Effector memory CD4-positive, alpha-beta T cell (primary cell): ENCODE results near the gene CHRNA10.
"Not testable (repeated sequence)": the region's sequence is repeated elsewhere in the genome, so short reads cannot be mapped to it uniquely, and the experiment has no call there.

Experiments
- DNase-seq, 3 donors: peaks; one replicate each; pipeline ENCODE4 v3.0.0-alpha.2; 2020
- H3K27ac ChIP-seq: 2 replicates; pipeline ENCODE4 v1.7.0; 2013; ENCODE audit warnings: mild to moderate bottlenecking, low read length, moderate library complexity; ENCODE audit not compliant: insufficient read depth, poor library complexity, severe bottlenecking
- H3K27me3 ChIP-seq: replicated peaks from 2 replicates; pipeline ENCODE4 v1.7.0; 2013; ENCODE audit warnings: mild to moderate bottlenecking, low read length; ENCODE audit not compliant: insufficient read depth, control insufficient read depth, poor library complexity, severe bottlenecking
- H3K36me3 ChIP-seq: 2 replicates; pipeline ENCODE4 v1.7.0; 2013; ENCODE audit warnings: mild to moderate bottlenecking, low read length, moderate library complexity; ENCODE audit not compliant: control insufficient read depth, insufficient read depth
- H3K4me1 ChIP-seq: 2 replicates; pipeline ENCODE4 v1.7.0; 2013; ENCODE audit warnings: low read length, mild to moderate bottlenecking; ENCODE audit not compliant: control insufficient read depth, insufficient read depth, poor library complexity, severe bottlenecking
- H3K4me3 ChIP-seq: 2 replicates; pipeline ENCODE4 v1.7.0; 2013; ENCODE audit warnings: low read length, low read depth, mild to moderate bottlenecking; ENCODE audit not compliant: insufficient read depth, poor library complexity, severe bottlenecking
- H3K9me3 ChIP-seq: 2 replicates; pipeline ENCODE4 v1.7.0; 2013; ENCODE audit warnings: mild to moderate bottlenecking, low read length, moderate library complexity; ENCODE audit not compliant: control insufficient read depth

CHRNA10 gene

DNA sequence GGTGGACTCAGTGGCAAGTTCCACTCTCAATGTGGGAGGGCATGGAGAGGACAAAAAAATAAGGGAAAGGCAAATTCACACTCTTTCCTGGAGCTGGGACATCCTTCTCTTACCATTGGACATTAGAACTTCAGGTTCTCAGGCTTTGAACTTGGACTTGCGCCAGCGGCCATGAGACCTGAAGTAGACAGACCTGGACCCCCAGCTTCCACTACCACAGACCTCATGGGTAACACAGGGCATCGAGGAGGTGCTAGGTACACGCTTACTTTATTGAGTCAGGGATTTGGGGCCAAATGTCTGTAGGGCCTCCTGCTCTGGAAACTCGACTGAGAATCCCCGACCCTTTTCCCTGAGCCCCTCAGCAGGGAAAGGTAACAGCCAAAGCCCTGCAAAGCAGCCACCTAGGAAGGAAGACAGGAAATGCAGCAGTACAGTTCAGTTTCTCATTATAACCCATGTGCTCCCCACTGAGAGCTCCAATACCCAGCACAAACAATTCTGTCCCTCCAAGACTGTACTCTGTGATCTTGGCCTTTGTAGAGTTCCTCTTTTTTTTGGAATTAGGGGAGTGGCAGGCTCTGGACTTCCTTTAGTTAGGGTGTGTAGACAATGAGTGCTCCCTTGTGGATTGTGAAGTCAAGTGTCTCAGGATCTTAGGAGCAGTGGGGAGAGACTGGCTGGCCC lies 5.7 kb downstream of the CHRNA10 start:
- Histone ChIP-seq H3K36me3 (peaks cover 39% of the 10 kb centered on the region), H3K27me3 (no peaks in the 10 kb centered on the region), H3K27ac (no peak overlapping the region), H3K4me3 (no peak overlapping the region), H3K4me1 (no peaks in the 10 kb centered on the region), H3K9me3 (no peaks in the 10 kb centered on the region)
- no peak for DNase-seq

DNA sequence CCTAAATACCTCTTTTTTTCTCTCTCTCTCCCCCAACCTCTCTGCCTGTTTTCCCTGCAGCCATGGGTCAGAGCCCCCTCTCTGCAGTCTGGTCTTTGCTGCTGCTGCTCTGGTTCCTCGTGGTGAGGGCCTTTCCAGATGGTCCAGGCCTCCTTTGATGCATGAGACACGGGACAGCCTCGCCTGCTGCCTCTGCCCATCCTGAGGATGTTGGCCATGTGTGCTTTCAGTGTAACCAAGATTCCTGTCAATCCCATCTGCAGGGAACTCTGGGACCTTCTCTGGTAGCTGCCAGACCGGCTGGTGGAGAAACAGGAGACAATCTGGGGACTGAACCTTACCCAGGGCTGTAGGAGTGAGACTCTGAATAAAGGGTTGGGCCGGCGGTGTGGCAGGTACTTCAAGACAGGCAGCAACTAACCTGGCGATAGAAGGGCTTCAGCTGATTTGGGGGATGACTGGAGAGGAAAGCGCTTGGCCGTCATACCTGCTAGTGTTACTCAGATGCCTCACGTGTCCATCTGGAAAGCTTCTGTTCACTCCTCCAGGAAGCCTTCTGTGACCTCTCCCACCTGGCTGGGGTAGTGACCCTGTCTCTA lies 7.1 kb downstream of the CHRNA10 start:
- Histone ChIP-seq H3K36me3 (peaks cover 26% of the 10 kb centered on the region), H3K4me3 (no peak overlapping the region), H3K27ac (no peak overlapping the region), H3K27me3 (no peaks in the 10 kb centered on the region), H3K9me3 (no peaks in the 10 kb centered on the region), H3K4me1 (no peaks in the 10 kb centered on the region)
- DNase-seq: no peak

DNA sequence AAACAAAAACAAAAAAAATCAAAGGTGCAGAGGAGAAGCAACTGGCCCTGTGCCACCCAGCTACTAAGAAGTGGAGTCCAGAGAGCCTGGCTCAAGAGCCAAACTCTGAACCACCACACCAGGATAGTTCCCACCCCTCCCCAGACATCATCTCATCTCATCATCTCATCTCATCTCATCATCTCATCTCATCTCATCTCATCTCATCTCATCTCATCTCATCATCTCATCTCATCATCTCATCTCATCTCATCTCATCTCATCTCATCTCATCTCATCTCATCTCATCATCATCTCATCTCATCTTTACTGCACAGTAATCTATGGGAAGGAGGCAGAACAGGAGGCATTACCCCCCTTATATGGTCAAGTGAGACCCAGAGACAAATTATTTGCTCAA lies 8.3 kb downstream of the CHRNA10 start:
- Histone ChIP-seq H3K4me1 (no peaks in the 10 kb centered on the region), H3K9me3 (no peaks in the 10 kb centered on the region), H3K36me3 (peaks cover 16% of the 10 kb centered on the region), H3K4me3 (no peak overlapping the region), H3K27me3 (no peaks in the 10 kb centered on the region), H3K27ac (no peak overlapping the region)
- DNase-seq: no peak

DNA sequence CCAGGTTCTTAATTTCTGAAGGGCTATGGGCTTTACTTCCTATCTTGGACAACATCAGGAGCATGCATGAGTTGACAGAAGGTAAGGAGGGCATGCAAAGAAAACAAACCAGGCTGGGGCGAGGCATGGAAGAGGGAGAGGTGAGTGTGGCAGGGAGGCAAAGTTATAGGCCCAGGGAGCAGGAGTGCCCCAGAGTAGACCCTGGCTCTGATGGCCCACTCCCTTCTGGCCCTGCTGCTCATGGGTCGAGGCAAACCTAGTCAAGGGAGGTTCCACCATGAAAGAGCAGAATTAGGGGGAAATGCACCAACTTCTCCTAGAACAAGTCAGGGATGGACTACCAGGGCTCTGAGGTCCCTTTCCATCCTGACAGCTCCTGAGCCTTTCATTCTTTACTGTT lies 10.2 kb downstream of the CHRNA10 start:
- no peak overlapping the region for H3K4me3 ChIP-seq
- H3K36me3 ChIP-seq: peaks cover 7% of the 10 kb centered on the region
- H3K27me3 ChIP-seq: no peaks in the 10 kb centered on the region
- H3K4me1 ChIP-seq: no peaks in the 10 kb centered on the region
- no peak overlapping the region for H3K27ac ChIP-seq
- no peaks in the 10 kb centered on the region for H3K9me3 ChIP-seq
- no peak for DNase-seq

DNA sequence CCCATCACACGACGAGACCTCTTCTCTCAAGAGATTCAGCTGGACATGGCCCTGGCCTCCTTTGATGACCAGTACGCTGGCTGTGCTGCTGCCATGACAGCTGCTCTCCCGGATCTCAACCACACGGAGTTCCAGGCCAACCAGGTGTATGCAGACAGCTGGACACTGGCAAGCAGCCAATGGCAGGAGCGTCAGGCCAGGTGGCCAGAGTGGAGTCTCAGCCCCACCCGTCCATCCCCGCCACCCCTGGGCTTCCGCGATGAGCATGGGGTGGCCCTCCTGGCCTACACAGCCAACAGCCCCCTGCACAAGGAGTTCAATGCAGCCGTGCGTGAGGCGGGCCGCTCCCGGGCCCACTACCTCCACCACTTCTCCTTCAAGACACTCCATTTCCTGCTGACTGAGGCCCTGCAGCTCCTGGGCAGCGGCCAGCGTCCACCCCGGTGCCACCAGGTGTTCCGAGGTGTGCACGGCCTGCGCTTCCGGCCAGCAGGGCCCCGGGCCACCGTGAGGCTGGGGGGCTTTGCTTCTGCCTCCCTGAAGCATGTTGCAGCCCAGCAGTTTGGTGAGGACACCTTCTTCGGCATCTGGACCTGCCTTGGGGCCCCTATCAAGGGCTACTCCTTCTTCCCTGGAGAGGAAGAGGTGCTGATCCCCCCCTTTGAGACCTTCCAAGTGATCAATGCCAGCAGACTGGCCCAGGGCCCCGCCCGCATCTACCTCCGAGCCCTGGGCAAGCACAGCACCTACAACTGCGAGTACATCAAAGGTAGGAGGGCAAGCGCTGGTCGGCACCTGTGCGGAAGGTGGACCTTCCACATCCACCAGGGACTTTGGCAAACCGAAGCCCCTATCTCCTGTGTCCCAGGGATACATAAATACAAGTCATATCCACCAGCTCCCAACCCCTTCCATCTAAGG lies 11.3 kb downstream of the CHRNA10 start:
- H3K9me3 ChIP-seq: no peaks in the 10 kb centered on the region
- H3K36me3 ChIP-seq: no peaks in the 10 kb centered on the region
- no peaks in the 10 kb centered on the region for H3K4me1 ChIP-seq
- no peak overlapping the region for H3K27ac ChIP-seq
- H3K4me3 ChIP-seq: no peak overlapping the region
- peaks cover under 1% of the 10 kb centered on the region for H3K27me3 ChIP-seq
- DNase-seq: no peak

GRCh38 chr11:3658252-3658651 lies 12.9 kb downstream of the CHRNA10 start:
- no peak for DNase-seq
- Histone ChIP-seq H3K36me3 (no peaks in the 10 kb centered on the region), H3K27ac (no peak overlapping the region), H3K9me3 (no peaks in the 10 kb centered on the region), H3K27me3 (peaks cover 3% of the 10 kb centered on the region), H3K4me1 (no peaks in the 10 kb centered on the region), H3K4me3 (no peak overlapping the region)

- H3K4me3 ChIP-seq, DNase-seq, H3K27ac ChIP-seq, H3K36me3 ChIP-seq, H3K27me3 ChIP-seq, H3K9me3 ChIP-seq, H3K4me1 ChIP-seq: not testable (repeated sequence)
These were observed 13.9 kb downstream of the CHRNA10 start for GRCh38 chr11:3657331-3657730.

GRCh38 chr11:3655547-3655946 lies 15.6 kb downstream of the CHRNA10 start:
- H3K27me3 ChIP-seq: peaks cover 3% of the 10 kb centered on the region
- no peak for DNase-seq
- no peak overlapping the region for H3K27ac ChIP-seq

DNA sequence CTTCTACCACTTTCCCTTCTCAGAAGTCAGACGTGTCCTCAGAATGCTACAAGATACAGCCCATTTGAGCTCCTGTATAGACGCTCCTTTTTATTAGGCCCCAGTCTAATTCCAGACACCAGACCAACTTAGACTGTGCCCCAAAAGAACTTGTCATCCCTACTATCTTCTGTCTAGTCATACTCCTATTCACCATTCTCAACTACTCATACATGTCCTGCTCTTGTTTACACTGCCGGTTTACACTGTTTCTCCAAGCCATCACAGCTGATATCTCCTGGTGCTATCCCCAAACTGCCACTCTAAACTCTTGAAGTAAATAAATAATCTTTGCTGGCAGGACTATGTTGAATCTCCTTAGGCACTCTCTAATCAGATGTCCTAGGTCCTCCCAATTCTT lies 18.7 kb downstream of the CHRNA10 start:
- H3K36me3 ChIP-seq, H3K27me3 ChIP-seq, H3K4me3 ChIP-seq, H3K4me1 ChIP-seq, DNase-seq, H3K9me3 ChIP-seq, H3K27ac ChIP-seq: not testable (repeated sequence)

More at GRCh38 chr11:3655547-3655946, 15.6 kb downstream of the CHRNA10 start:
- no peak overlapping the region for H3K4me3 ChIP-seq
- H3K9me3 ChIP-seq: no peaks in the 10 kb centered on the region
- H3K4me1 ChIP-seq: no peaks in the 10 kb centered on the region
- H3K36me3 ChIP-seq: no peaks in the 10 kb centered on the region

DNA sequence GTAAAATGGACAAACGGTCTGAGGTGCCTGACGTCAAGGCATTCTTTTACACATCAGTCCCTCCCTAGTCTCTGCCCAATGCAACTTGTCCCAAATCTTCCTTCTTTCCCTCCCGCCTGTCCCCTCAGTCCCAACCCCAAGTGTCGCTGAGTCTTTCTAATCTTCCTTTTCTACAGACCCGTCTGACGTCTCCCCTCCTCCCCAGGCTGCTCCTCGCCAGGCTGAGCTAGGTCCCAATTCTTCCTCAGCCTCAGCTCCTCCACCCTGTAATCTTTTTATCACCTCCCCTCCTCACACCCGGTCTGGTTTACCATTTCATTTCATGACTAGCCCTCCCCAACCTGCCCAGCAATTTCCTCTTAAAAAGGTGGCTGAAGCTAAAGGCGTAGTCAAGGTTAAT lies 21.8 kb downstream of the CHRNA10 start:
- H3K27ac ChIP-seq, H3K27me3 ChIP-seq, H3K4me3 ChIP-seq, DNase-seq, H3K4me1 ChIP-seq, H3K36me3 ChIP-seq, H3K9me3 ChIP-seq: not testable (repeated sequence)
